ENCODE data around the gene PTGR1.

Gene PTGR1

DNA sequence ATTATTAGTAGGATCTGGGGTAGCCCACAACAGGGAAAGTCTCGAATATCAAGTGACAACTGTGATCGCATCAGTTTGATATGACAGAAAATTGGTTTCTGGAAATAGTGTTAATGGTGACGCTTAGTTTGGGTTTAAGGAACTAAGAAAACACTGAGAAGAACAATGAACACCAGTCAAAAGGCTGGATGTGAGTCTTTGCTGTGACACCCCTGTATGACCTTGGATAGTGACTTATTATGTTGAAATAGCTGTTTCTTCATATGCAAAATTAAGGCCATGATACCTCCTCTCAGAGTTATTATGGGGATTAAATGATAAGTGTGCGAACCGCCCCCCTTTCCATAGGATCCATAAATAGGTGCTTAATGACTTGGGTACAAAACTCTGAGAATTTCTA lies 32.6 kb upstream of the PTGR1 start:
- Mint-ChIP-seq H3K4me3 (peak overlapping the region; percentile 93 to 96 (median 94)), H3K9me3 (no peaks in the 10 kb centered on the region), H3K27ac (peak overlapping the region; percentile 81 to 95 (median 87)), H3K27me3 (ENCODE audit: low read depth) (no peaks in the 10 kb centered on the region), H3K4me1 (peaks cover 38% of the 10 kb centered on the region), H3K36me3 (ENCODE audit: low read depth) (peaks cover 11% of the 10 kb centered on the region)
- TF ChIP-seq, protein P1, sequence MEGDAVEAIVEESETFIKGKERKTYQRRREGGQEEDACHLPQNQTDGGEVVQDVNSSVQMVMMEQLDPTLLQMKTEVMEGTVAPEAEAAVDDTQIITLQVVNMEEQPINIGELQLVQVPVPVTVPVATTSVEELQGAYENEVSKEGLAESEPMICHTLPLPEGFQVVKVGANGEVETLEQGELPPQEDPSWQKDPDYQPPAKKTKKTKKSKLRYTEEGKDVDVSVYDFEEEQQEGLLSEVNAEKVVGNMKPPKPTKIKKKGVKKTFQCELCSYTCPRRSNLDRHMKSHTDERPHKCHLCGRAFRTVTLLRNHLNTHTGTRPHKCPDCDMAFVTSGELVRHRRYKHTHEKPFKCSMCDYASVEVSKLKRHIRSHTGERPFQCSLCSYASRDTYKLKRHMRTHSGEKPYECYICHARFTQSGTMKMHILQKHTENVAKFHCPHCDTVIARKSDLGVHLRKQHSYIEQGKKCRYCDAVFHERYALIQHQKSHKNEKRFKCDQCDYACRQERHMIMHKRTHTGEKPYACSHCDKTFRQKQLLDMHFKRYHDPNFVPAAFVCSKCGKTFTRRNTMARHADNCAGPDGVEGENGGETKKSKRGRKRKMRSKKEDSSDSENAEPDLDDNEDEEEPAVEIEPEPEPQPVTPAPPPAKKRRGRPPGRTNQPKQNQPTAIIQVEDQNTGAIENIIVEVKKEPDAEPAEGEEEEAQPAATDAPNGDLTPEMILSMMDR (IDR thresholded peaks at IDR 0.05; ENCODE audit: unreplicated experiment in 3 of 3): no peak

GRCh38 chr9:111631214-111631971 lies 31.9 kb upstream of the PTGR1 start, which contains the start of gene DNAJC25:
DNAJC25 (plus strand) TSS chr9:111631334; CDS start chr9:111631408, 74 bp downstream.
- H3K9me3 Mint-ChIP-seq: no peaks in the 10 kb centered on the region
- peaks cover 11% of the 10 kb centered on the region for H3K36me3 Mint-ChIP-seq (ENCODE audit: low read depth)
- peaks cover 38% of the 10 kb centered on the region for H3K4me1 Mint-ChIP-seq
- H3K4me3 Mint-ChIP-seq: peak within 1 kb of the TSS; percentile 94 to 97 (median 96)
- H3K27ac Mint-ChIP-seq: peak within 1 kb of the TSS; percentile 84 to 95 (median 87)
- TF ChIP-seq, protein P1 (IDR thresholded peaks at IDR 0.05; ENCODE audit: unreplicated experiment in 3 of 3): no peak
- H3K27me3 Mint-ChIP-seq (ENCODE audit: low read depth): no peaks in the 10 kb centered on the region

- H3K4me1 Mint-ChIP-seq: peaks cover 38% of the 10 kb centered on the region
- H3K36me3 Mint-ChIP-seq (ENCODE audit: low read depth): peaks cover 11% of the 10 kb centered on the region
- TF ChIP-seq, protein P1 (IDR thresholded peaks at IDR 0.05; ENCODE audit: unreplicated experiment in 3 of 3): no peak
- H3K4me3 Mint-ChIP-seq: peak overlapping the region; percentile 94 to 97 (median 96)
- peak overlapping the region; percentile 84 to 93 (median 86) for H3K27ac Mint-ChIP-seq
- no peaks in the 10 kb centered on the region for H3K9me3 Mint-ChIP-seq
- no peaks in the 10 kb centered on the region for H3K27me3 Mint-ChIP-seq (ENCODE audit: low read depth)
Observed at GRCh38 chr9:111630964-111631213, 31.4 kb upstream of the PTGR1 start.

DNA sequence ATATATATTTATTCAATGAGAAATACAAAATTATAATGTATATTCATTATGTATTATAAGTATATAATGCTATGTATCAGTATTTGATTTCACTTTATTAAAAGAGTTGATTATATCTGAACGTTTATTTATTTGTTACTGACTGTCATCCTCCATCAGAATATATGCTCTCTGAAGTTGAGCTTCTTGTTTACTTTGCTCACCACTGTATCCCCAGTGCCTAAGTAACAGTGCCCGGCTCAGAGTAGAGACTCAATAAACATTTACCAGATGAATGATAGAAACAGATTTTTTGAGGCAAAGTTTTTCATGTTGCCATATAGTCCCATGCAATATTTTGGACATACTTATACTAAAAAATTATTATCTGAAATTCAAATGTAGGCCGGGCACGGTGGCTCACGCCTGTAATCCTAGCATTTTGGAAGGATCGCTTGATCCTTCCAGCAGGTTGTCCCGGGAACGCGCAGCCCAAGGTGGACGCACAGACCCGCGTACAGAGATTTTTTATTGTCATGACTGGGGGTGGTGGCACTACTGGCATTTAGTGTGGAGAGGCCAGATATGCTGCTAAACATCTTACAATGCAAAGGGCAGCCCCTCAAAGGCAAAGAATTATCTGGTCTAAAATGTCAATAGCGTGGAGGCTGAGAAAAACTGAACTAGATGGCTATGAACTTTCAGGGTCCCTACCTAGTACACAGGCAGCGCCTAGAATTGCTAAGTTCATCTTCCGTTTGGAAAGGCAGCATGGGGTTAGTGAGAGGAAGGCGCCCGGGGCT lies 30.9 kb upstream of the PTGR1 start:
- no peaks in the 10 kb centered on the region for H3K9me3 Mint-ChIP-seq

GRCh38 chr9:111628411-111628810 lies 29.0 kb upstream of the PTGR1 start:
- no peaks in the 10 kb centered on the region for H3K27me3 Mint-ChIP-seq (ENCODE audit: low read depth)
- no peak overlapping the region for H3K4me3 Mint-ChIP-seq
- TF ChIP-seq, protein P1 (IDR thresholded peaks at IDR 0.05; ENCODE audit: unreplicated experiment in 3 of 3): no peak
- H3K4me1 Mint-ChIP-seq: peaks cover 25% of the 10 kb centered on the region
- no peaks in the 10 kb centered on the region for H3K9me3 Mint-ChIP-seq
- H3K36me3 Mint-ChIP-seq (ENCODE audit: low read depth): peaks cover 6% of the 10 kb centered on the region
- H3K27ac Mint-ChIP-seq: no peak overlapping the region

More for the DNA sequence above, 30.9 kb upstream of the PTGR1 start:
- H3K4me1 Mint-ChIP-seq: peaks cover 38% of the 10 kb centered on the region
- peak overlapping the region; percentile 94 to 97 (median 96) for H3K4me3 Mint-ChIP-seq
- H3K27me3 Mint-ChIP-seq (ENCODE audit: low read depth): no peaks in the 10 kb centered on the region
- peak overlapping the region; percentile 84 to 93 (median 86) for H3K27ac Mint-ChIP-seq
- TF ChIP-seq, protein P1 (IDR thresholded peaks at IDR 0.05; ENCODE audit: unreplicated experiment in 3 of 3): no peak
- H3K36me3 Mint-ChIP-seq (ENCODE audit: low read depth): peaks cover 11% of the 10 kb centered on the region
